ENCODE measurements around the gene BSPH1. TPM values are rescaled to one million over a fixed set of nuclear protein-coding genes. Genes with fewer than 3 reads are reported as not detected.

BSPH1 gene
- total and polyA plus RNA-seq, 4 experiments from 2014 or later, result not detected

DNA sequence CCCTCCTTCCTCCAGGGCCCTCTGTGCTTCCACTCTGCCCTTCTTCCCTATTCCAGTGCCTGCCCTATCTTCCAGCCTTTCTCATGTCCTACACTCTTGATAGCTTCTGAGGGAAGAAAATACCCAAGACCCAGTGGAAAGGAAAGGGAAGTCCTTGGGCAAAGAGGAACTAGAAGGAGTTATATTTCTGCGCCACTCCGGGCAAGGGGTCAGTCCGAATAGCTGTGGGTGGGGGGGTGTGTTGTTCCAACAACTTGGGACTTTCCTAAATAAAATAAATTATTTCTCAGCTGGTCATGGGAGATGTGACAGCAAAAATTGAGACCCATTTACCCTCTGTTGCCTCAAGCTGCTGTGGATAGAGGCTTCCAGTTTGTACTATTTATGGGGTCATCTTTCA is 28.7 kb upstream of the BSPH1 start:
- intact Hi-C loops (cut with micrococcal nuclease), result no loop called here
- H3K27ac Mint-ChIP-seq, result no peak overlapping the region
- no peaks in the 10 kb centered on the region for H3K4me1 Mint-ChIP-seq
- H3K4me3 Mint-ChIP-seq, result no peak overlapping the region
- Histone ChIP-seq H3K4me3 (ENCODE audit: low read length in 2 of 2) (no peak overlapping the region), H3K36me3 (ENCODE audit: insufficient read depth, low read length) (no peaks in the 10 kb centered on the region), H3K27me3 (ENCODE audit: insufficient read depth, low read length) (no peaks in the 10 kb centered on the region), H3K4me1 (ENCODE audit: insufficient read depth, low read length) (no peaks in the 10 kb centered on the region), H3K27ac (ENCODE audit: low read depth, low read length) (no peak overlapping the region), H3K9me3 (ENCODE audit: control insufficient read depth in 1 of 2, low read length in 2 of 2) (no peaks in the 10 kb centered on the region)
- ChIA-PET POLR2A (ENCODE audit: partially characterized antibody) (no interaction called here), CTCF (ENCODE audit: partially characterized antibody) (no interaction called here)
- peaks cover 21 to 47% of the 10 kb centered on the region in 2 donors for H3K27me3 Mint-ChIP-seq
- peaks cover 0 to 4% (median 0%) of the 10 kb centered on the region in 8 donors for H3K9me3 Mint-ChIP-seq
- no peak for DNase-seq
- no peaks in the 10 kb centered on the region for H3K36me3 Mint-ChIP-seq

DNA sequence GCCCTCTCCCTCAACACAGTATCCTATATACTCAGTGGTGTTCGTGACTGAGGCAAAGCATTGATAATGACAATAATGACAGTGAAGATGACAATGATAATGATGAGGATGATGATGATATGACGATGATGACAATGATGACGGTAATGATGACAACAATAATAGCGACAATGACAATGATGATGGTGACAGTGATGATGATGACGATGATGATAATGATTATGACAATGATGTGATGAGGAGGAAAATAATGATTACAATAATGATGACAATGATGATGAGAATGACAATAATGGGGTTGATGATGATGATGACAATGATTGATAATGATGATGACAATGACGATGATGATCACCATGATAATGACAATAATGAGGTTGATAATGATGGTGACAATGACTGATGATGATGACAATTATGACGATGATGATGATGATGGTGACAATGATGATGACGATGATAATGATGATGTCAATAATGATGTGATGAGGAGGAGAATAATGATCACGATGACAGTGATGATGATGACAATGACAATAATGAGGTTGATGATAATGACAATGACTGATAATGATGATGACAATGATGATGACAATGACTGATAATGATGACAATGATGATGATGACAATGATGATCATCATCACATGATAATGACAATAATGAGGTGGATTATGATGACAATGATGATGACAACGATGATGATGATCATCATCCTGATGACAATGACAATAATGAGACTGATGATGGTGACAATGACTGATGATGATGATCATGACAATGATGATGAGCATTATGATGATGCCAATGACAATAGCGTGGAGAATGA is 19.2 kb upstream of the BSPH1 start:
- Histone ChIP-seq H3K4me1 (ENCODE audit: insufficient read depth, low read length) (no peaks in the 10 kb centered on the region), H3K27me3 (ENCODE audit: insufficient read depth, low read length) (no peaks in the 10 kb centered on the region), H3K4me3 (ENCODE audit: low read length in 2 of 2) (no peak overlapping the region), H3K36me3 (ENCODE audit: insufficient read depth, low read length) (no peaks in the 10 kb centered on the region), H3K9me3 (ENCODE audit: control insufficient read depth in 1 of 2, low read length in 2 of 2) (no peaks in the 10 kb centered on the region), H3K27ac (ENCODE audit: low read depth, low read length) (no peak overlapping the region)
- no peaks in the 10 kb centered on the region for H3K36me3 Mint-ChIP-seq
- H3K4me1 Mint-ChIP-seq, result no peaks in the 10 kb centered on the region
- H3K4me3 Mint-ChIP-seq, result no peak overlapping the region
- CTCF ChIA-PET (ENCODE audit: partially characterized antibody), result no interaction called here
- peaks cover 15 to 19% of the 10 kb centered on the region in 2 donors for H3K27me3 Mint-ChIP-seq
- peaks cover 0 to 14% (median 6%) of the 10 kb centered on the region in 8 donors for H3K9me3 Mint-ChIP-seq
- DNase-seq, result no peak
- H3K27ac Mint-ChIP-seq, result no peak overlapping the region
- intact Hi-C loops (cut with micrococcal nuclease), result no loop called here
- POLR2A ChIA-PET (ENCODE audit: partially characterized antibody), result no interaction called here

DNA sequence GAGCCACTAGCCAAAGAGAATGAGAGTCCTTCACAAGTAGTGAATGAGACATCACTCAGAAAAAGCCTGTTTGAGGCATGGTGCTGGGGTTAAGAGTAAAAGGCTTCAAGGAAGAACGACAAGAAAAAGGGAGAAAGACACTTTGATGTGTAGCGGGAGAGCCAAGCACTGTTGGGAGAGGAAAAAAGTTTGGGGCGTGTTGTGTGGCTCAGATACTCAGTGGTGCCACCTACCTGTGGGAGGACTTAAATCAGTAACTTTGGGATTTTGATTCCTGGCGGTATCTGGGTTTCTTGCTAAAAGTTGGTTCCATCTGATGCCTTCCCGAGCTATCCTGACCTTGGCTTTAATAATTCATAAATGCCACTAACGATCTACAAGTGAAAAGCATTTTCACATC is 14.8 kb upstream of the BSPH1 start:
- no peak for DNase-seq
- intact Hi-C loops (cut with micrococcal nuclease), result no loop called here
- Histone ChIP-seq H3K4me1 (ENCODE audit: insufficient read depth, low read length) (no peaks in the 10 kb centered on the region), H3K4me3 (ENCODE audit: low read length in 2 of 2) (no peak overlapping the region), H3K36me3 (ENCODE audit: insufficient read depth, low read length) (no peaks in the 10 kb centered on the region), H3K27ac (ENCODE audit: low read depth, low read length) (no peak overlapping the region), H3K27me3 (ENCODE audit: insufficient read depth, low read length) (no peaks in the 10 kb centered on the region), H3K9me3 (ENCODE audit: control insufficient read depth in 1 of 2, low read length in 2 of 2) (no peaks in the 10 kb centered on the region)
- CTCF ChIA-PET (ENCODE audit: partially characterized antibody), result no interaction called here
- Mint-ChIP-seq H3K36me3 (no peaks in the 10 kb centered on the region), H3K27me3 (peaks cover 15 to 20% of the 10 kb centered on the region in 2 donors), H3K27ac (no peak overlapping the region), H3K4me1 (no peaks in the 10 kb centered on the region), H3K4me3 (no peak overlapping the region), H3K9me3 (peaks cover 0 to 11% (median 5%) of the 10 kb centered on the region in 8 donors)
- POLR2A ChIA-PET (ENCODE audit: partially characterized antibody), result no interaction called here

DNA sequence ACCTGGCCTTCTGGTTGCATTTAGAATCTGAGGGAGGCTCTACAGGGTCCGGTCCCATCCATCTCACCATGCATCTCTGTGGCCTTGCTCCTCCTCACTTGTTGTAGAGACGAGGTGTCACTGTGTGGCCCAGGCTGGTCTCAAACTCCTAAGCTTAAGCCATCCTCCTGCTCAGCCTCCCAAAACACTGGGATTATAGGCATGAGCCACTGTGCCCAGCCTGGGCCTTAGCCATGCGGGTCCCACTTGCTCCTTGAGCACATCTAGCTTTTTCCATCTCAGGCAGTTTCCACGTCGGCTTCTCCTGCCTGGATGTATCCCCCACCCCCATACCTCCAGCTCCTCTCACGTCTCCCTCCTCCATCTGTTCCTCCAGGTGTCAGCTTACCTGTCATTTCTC is 12.3 kb upstream of the BSPH1 start:
- Histone ChIP-seq H3K27ac (ENCODE audit: low read depth, low read length) (no peak overlapping the region), H3K27me3 (ENCODE audit: insufficient read depth, low read length) (no peaks in the 10 kb centered on the region), H3K9me3 (ENCODE audit: control insufficient read depth in 1 of 2, low read length in 2 of 2) (no peaks in the 10 kb centered on the region), H3K36me3 (ENCODE audit: insufficient read depth, low read length) (no peaks in the 10 kb centered on the region), H3K4me3 (ENCODE audit: low read length in 2 of 2) (no peak overlapping the region), H3K4me1 (ENCODE audit: insufficient read depth, low read length) (no peaks in the 10 kb centered on the region)
- no peaks in the 10 kb centered on the region for H3K4me1 Mint-ChIP-seq
- DNase-seq, result no peak
- H3K9me3 Mint-ChIP-seq, result peaks cover 0 to 10% (median 3%) of the 10 kb centered on the region in 8 donors
- CTCF ChIA-PET (ENCODE audit: partially characterized antibody), result interaction anchor here (0.9 kb wide), 1 partner anchor 33 kb away, joined by 3 read pairs; no protein-coding TSS in a partner anchor
- POLR2A ChIA-PET (ENCODE audit: partially characterized antibody), result no interaction called here
- no peak overlapping the region for H3K27ac Mint-ChIP-seq
- no peaks in the 10 kb centered on the region for H3K36me3 Mint-ChIP-seq
- peaks cover 16 to 22% of the 10 kb centered on the region in 2 donors for H3K27me3 Mint-ChIP-seq
- intact Hi-C loops (cut with micrococcal nuclease), result no loop called here
- no peak overlapping the region for H3K4me3 Mint-ChIP-seq

DNA sequence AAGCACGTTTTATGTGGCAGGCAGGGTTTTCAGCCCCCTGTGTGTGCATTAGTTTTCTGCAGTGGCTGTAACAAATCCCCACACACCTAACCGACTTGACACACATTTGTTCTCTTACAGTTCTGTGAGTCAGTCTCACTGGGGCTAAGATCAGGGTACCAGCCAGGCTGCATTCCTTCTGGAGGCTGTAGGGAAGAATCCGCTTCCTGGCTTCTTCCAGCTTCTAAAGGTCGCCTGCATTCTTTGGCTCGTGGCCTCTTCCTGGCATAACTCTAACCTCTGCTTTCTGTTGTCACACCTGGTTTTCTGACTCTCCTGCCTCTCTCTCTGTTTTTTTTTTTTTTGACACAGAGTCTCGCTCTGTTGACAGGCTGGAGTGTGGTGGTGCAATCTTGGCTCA is 8.9 kb upstream of the BSPH1 start:
- intact Hi-C loops (cut with micrococcal nuclease), result no loop called here
- H3K27me3 ChIP-seq (ENCODE audit: insufficient read depth, low read length), result no peaks in the 10 kb centered on the region
- ChIA-PET POLR2A (ENCODE audit: partially characterized antibody) (no interaction called here), CTCF (ENCODE audit: partially characterized antibody) (no interaction called here)
- H3K9me3 ChIP-seq (ENCODE audit: control insufficient read depth in 1 of 2, low read length in 2 of 2), result no peaks in the 10 kb centered on the region
- no peaks in the 10 kb centered on the region for H3K4me1 ChIP-seq (ENCODE audit: insufficient read depth, low read length)
- H3K9me3 Mint-ChIP-seq, result no peaks in the 10 kb centered on the region
- no peak overlapping the region for H3K4me3 ChIP-seq (ENCODE audit: low read length in 2 of 2)
- H3K4me3 Mint-ChIP-seq, result no peak overlapping the region
- DNase-seq, result no peak
- no peaks in the 10 kb centered on the region for H3K4me1 Mint-ChIP-seq
- no peaks in the 10 kb centered on the region for H3K36me3 ChIP-seq (ENCODE audit: insufficient read depth, low read length)
- H3K36me3 Mint-ChIP-seq, result no peaks in the 10 kb centered on the region
- H3K27me3 Mint-ChIP-seq, result peaks cover 16 to 18% of the 10 kb centered on the region in 2 donors
- no peak overlapping the region for H3K27ac Mint-ChIP-seq
- no peak overlapping the region for H3K27ac ChIP-seq (ENCODE audit: low read depth, low read length)

DNA sequence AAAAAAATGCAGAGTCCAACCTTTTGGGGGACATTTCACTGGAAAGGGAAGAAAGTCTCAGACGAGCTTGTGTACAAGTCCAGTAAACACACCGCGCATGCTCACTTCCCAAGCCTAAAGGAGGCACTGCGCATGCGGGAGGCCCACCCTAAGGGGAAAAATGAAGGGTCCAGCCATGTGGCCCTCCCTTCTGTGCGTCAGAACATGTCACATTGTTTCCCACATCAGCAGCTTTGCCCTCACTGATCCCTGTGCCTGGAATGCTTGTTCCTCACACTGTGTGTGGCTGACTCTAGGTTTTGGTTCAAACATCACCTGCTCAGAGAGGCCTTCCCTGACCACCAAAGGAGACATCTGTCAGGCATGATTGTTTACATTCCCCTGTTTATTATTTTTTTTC is 6.8 kb upstream of the BSPH1 start:
- ChIA-PET POLR2A (ENCODE audit: partially characterized antibody) (no interaction called here), CTCF (ENCODE audit: partially characterized antibody) (no interaction called here)
- no peak for DNase-seq
- no peaks in the 10 kb centered on the region for H3K4me1 Mint-ChIP-seq
- H3K27ac Mint-ChIP-seq, result no peak overlapping the region
- no peaks in the 10 kb centered on the region for H3K9me3 ChIP-seq (ENCODE audit: control insufficient read depth in 1 of 2, low read length in 2 of 2)
- H3K4me1 ChIP-seq (ENCODE audit: insufficient read depth, low read length), result no peaks in the 10 kb centered on the region
- no peak overlapping the region for H3K4me3 Mint-ChIP-seq
- H3K36me3 ChIP-seq (ENCODE audit: insufficient read depth, low read length), result no peaks in the 10 kb centered on the region
- no peaks in the 10 kb centered on the region for H3K36me3 Mint-ChIP-seq
- H3K27ac ChIP-seq (ENCODE audit: low read depth, low read length), result no peak overlapping the region
- intact Hi-C loops (cut with micrococcal nuclease), result no loop called here
- H3K27me3 ChIP-seq (ENCODE audit: insufficient read depth, low read length), result no peaks in the 10 kb centered on the region
- no peaks in the 10 kb centered on the region for H3K9me3 Mint-ChIP-seq
- H3K4me3 ChIP-seq (ENCODE audit: low read length in 2 of 2), result no peak overlapping the region
- peaks cover 18 to 24% of the 10 kb centered on the region in 2 donors for H3K27me3 Mint-ChIP-seq

DNA sequence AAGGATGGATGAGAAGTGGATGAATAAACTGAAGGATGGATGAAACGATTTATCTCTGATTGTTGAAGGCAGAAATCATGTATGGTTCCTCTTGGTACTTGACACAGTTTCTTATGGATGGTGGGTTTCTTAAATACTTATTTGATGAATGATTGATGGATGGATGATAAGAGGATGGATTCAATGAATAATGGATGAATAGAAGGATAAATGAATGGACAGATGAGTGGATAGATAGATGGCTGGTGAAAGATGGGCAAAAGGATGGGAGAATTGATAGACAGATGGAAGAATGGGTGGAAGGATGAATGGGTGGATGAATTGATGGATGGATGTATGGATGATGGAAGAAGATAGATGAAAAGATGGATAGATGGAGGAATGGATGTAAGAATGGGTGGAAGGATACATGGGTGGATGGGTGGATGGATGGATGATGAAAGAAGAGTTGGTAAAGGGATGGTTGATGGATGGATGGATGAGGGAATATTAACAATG is 4.3 kb upstream of the BSPH1 start:
- Histone ChIP-seq H3K4me3 (ENCODE audit: low read length in 2 of 2) (no peak overlapping the region), H3K9me3 (ENCODE audit: control insufficient read depth in 1 of 2, low read length in 2 of 2) (no peaks in the 10 kb centered on the region), H3K27me3 (ENCODE audit: insufficient read depth, low read length) (no peaks in the 10 kb centered on the region), H3K4me1 (ENCODE audit: insufficient read depth, low read length) (no peaks in the 10 kb centered on the region), H3K36me3 (ENCODE audit: insufficient read depth, low read length) (no peaks in the 10 kb centered on the region), H3K27ac (ENCODE audit: low read depth, low read length) (no peak overlapping the region)
- DNase-seq, result no peak
- Mint-ChIP-seq H3K27me3 (peaks cover 15 to 22% of the 10 kb centered on the region in 2 donors), H3K4me1 (no peaks in the 10 kb centered on the region), H3K4me3 (no peak overlapping the region), H3K36me3 (no peaks in the 10 kb centered on the region), H3K27ac (no peak overlapping the region), H3K9me3 (no peaks in the 10 kb centered on the region)
- ChIA-PET CTCF (ENCODE audit: partially characterized antibody) (no interaction called here), POLR2A (ENCODE audit: partially characterized antibody) (no interaction called here)
- intact Hi-C loops (cut with micrococcal nuclease), result no loop called here
